Epithelial cell of proximal tubule (primary cell): ENCODE data around the gene LARGE1. TPM values are rescaled to one million over a fixed set of nuclear protein-coding genes. Genes with fewer than 3 reads are reported as not detected.

Experiments
- DNase-seq: peaks from one replicate; pipeline ENCODE4 v3.0.0-alpha.2; 2011; ENCODE audit warnings: low read depth
- H3K4me3 ChIP-seq: 2 replicates; pipeline ENCODE4 v1.5.1; 2011; ENCODE audit warnings: low read depth, mild to moderate bottlenecking, low read length
- CTCF ChIP-seq: conservative IDR thresholded peaks from 2 replicates; pipeline ENCODE4 v1.5.1; 2012; ENCODE audit warnings: low read depth, mild to moderate bottlenecking, low read length
- total RNA-seq: library from RNA; depleted of rRNA; stranded (reverse); fragments of >200 nt; gene quantifications from 2 replicates; pipeline ENCODE4 v1.2.3, GENCODE V29; 2015

Gene LARGE1
- total RNA-seq, 1 donor from 2014 or later: 18.3 TPM

- no peak overlapping the region for H3K4me3 ChIP-seq
- DNase-seq: no peak
- no peak for TF ChIP-seq CTCF
These were observed 263.3 kb downstream of the LARGE1 start for GRCh38 chr22:33656808-33657628.

GRCh38 chr22:33654173-33654895, 265.9 kb downstream of the LARGE1 start:
- no peak overlapping the region for H3K4me3 ChIP-seq
- TF ChIP-seq CTCF: no peak
- no peak for DNase-seq

- no peak for DNase-seq
- TF ChIP-seq CTCF: no peak
- H3K4me3 ChIP-seq: no peak overlapping the region
These were observed 266.7 kb downstream of the LARGE1 start for GRCh38 chr22:33653532-33654063.

GRCh38 chr22:33652615-33653014, 267.7 kb downstream of the LARGE1 start:
- no peak for DNase-seq
- no peak for TF ChIP-seq CTCF
- no peak overlapping the region for H3K4me3 ChIP-seq

GRCh38 chr22:33650244-33650643, 270.0 kb downstream of the LARGE1 start:
- DNase-seq: no peak
- no peak for TF ChIP-seq CTCF
- H3K4me3 ChIP-seq: no peak overlapping the region

GRCh38 chr22:33648478-33648877, 271.8 kb downstream of the LARGE1 start:
- no peak for DNase-seq
- TF ChIP-seq CTCF: no peak
- no peak overlapping the region for H3K4me3 ChIP-seq

GRCh38 chr22:33640900-33641299, 279.4 kb downstream of the LARGE1 start:
- H3K4me3 ChIP-seq: no peak overlapping the region

More at GRCh38 chr22:33640900-33641299, 279.4 kb downstream of the LARGE1 start:
- TF ChIP-seq CTCF: no peak
- DNase-seq: no peak
